Lung (tissue), 12 donors: Measurements from ENCODE around the gene TDRD12. TPM values are rescaled to one million over a fixed set of nuclear protein-coding genes. Genes with fewer than 3 reads are reported as not detected.
"Not testable (repeated sequence)": the region's sequence is repeated elsewhere in the genome, so short reads cannot be mapped to it uniquely, and the experiment has no call there.

Source experiments
- ATAC-seq: fragments of 200-7000 bp; cut with Tn5 transposase; one replicate; pipeline ENCODE4 v1.9.1; 2020; ENCODE audit warnings: moderate number of reproducible peaks; ENCODE audit not compliant: insufficient read depth, low FRiP score
- DNase-seq, 3 donors: peaks; one replicate each; pipeline ENCODE4 v3.0.0-alpha.2; 2013 to 2017
- H3K27ac ChIP-seq, 2 donors: one replicate each; pipeline ENCODE4 v1.5.1; 2013; ENCODE audit warnings: mild to moderate bottlenecking in 2 of 2, moderate library complexity in 2 of 2, control low read depth in 1 of 2, inconsistent platforms in 1 of 2, low read depth in 1 of 2, low read length in 1 of 2
- H3K27me3 ChIP-seq, 3 donors: one replicate each; pipeline ENCODE4 v1.5.1; 2013; ENCODE audit warnings: low read length in 2 of 3; ENCODE audit not compliant: control insufficient read depth in 3 of 3, insufficient read depth in 3 of 3
- H3K36me3 ChIP-seq, 4 donors: one replicate each; pipeline ENCODE4 v1.5.1; 2013; ENCODE audit warnings: low read length in 4 of 4, mild to moderate bottlenecking in 1 of 4, moderate library complexity in 1 of 4; ENCODE audit not compliant: control insufficient read depth in 4 of 4, insufficient read depth in 4 of 4
- H3K4me1 ChIP-seq, 5 donors: one replicate each; pipeline ENCODE4 v1.5.1; 2013; ENCODE audit warnings: low read length in 5 of 5, mild to moderate bottlenecking in 2 of 5, moderate library complexity in 1 of 5; ENCODE audit not compliant: control insufficient read depth in 5 of 5, insufficient read depth in 5 of 5
- H3K4me3 ChIP-seq: one replicate; pipeline ENCODE4 v1.5.1; 2013; ENCODE audit warnings: mild to moderate bottlenecking, control low read depth, moderate library complexity
- H3K9ac ChIP-seq, 2 donors: one replicate each; pipeline ENCODE4 v1.5.1; 2013; ENCODE audit warnings: low read length in 2 of 2, control low read depth in 1 of 2; ENCODE audit not compliant: insufficient read depth in 1 of 2
- H3K9me3 ChIP-seq, 4 donors: one replicate each; pipeline ENCODE4 v1.5.1; 2013; ENCODE audit warnings: low read length in 3 of 4, mild to moderate bottlenecking in 1 of 4, moderate library complexity in 1 of 4; ENCODE audit not compliant: control insufficient read depth in 4 of 4, insufficient read depth in 3 of 4
- WGBS, 2 donors: extraction: QIAGEN DNeasy Blood & Tissue Kit; methylation state at CpG; one replicate each; pipeline ENCODE4 v1.1.7; 2013; 5-methylcytosine and 5-hydroxymethylcytosine counted together
- polyA plus RNA-seq, 2 donors: library from polyadenylated mRNA; stranded (reverse); fragments of 200-250 nt; gene quantifications; one replicate each; pipeline ENCODE4 v1.2.1, GENCODE V29; 2013
- total RNA-seq, 2 donors: library from RNA; depleted of rRNA in 1 of 2; stranded (reverse); fragments of >200 nt in 1 of 2; gene quantifications; one replicate each; pipeline ENCODE4 v1.2.1, GENCODE V29; 2014 to 2021
- TF ChIP-seq, protein P1 (sequence below): IDR thresholded peaks from 2 replicates; pipeline ENCODE4 v1.5.1; 2012; ENCODE audit warnings: mild to moderate bottlenecking; ENCODE audit errors: control extremely low read depth, extremely low read depth
- donor health status: control.
- donor health status: control.
- donor health status: Bipolar disorder and iron deficiency.
- donor health status: healthy.
- donor health status: DM: yes; HTN: yes; CAD: no.

The TDRD12 gene
- total and polyA plus RNA-seq, 4 donors = 0.08 to 0.14 (median 0.10) TPM

DNA sequence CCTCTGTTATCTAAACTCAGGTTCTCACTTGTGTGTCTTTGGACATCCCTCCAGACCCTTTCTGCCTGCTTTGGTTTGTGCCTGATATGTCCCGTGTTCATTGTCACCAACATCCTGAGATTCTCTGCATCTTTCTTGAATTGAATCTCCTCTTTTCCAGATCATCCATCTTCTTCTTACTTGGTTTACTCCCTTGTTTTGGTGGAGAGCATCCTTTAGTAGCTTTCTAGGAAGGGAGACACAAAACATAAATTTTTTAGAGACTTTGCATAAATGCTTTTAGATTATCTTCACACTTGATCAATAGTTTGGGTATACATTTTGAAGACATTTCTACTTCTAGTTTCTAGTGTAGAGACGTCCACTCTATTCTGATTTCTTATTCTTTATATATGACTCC, 61.7 kb downstream of the TDRD12 start:
- H3K4me1 ChIP-seq = no peaks in the 10 kb centered on the region
- H3K9me3 ChIP-seq = peaks cover 0 to 3% (median 1%) of the 10 kb centered on the region in 4 donors
- no peak overlapping the region for H3K9ac ChIP-seq
- no peaks in the 10 kb centered on the region for H3K27me3 ChIP-seq
- DNase-seq (no peak), ATAC-seq (no peak)
- H3K27ac ChIP-seq = no peak overlapping the region
- TF ChIP-seq, protein P1, sequence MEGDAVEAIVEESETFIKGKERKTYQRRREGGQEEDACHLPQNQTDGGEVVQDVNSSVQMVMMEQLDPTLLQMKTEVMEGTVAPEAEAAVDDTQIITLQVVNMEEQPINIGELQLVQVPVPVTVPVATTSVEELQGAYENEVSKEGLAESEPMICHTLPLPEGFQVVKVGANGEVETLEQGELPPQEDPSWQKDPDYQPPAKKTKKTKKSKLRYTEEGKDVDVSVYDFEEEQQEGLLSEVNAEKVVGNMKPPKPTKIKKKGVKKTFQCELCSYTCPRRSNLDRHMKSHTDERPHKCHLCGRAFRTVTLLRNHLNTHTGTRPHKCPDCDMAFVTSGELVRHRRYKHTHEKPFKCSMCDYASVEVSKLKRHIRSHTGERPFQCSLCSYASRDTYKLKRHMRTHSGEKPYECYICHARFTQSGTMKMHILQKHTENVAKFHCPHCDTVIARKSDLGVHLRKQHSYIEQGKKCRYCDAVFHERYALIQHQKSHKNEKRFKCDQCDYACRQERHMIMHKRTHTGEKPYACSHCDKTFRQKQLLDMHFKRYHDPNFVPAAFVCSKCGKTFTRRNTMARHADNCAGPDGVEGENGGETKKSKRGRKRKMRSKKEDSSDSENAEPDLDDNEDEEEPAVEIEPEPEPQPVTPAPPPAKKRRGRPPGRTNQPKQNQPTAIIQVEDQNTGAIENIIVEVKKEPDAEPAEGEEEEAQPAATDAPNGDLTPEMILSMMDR = no peak
- H3K4me3 ChIP-seq = no peak overlapping the region
- H3K36me3 ChIP-seq = no peaks in the 10 kb centered on the region
- WGBS, 2 donors = 93 to 95% methylated on average over 2 of the region's 2 CpGs

DNA sequence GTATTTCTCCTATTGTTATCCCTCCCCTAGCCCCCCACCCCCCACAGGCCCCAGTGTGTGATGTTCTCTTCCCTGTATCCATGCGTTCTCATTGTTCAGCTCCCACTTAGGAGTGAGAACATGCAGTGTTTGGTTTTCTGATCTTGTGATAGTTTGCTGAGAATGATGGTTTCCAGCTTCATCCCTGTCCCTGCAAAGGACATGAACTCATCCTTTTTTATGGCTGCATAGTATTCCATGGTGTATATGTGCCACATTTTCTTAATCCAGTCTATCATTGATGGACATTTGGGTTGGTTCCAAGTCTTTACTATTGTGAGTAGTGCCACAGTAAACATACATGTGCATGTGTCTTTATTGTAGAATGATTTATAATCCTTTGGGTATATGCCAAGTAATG, 62.5 kb downstream of the TDRD12 start:
- H3K4me3 ChIP-seq, ATAC-seq, H3K9me3 ChIP-seq, H3K27ac ChIP-seq, H3K9ac ChIP-seq, DNase-seq, H3K36me3 ChIP-seq, H3K4me1 ChIP-seq, H3K27me3 ChIP-seq: not testable (repeated sequence)
- whole genome bisulfite sequencing, 2 donors = 95 to 100% methylated on average over 1 of the region's 1 CpG

DNA sequence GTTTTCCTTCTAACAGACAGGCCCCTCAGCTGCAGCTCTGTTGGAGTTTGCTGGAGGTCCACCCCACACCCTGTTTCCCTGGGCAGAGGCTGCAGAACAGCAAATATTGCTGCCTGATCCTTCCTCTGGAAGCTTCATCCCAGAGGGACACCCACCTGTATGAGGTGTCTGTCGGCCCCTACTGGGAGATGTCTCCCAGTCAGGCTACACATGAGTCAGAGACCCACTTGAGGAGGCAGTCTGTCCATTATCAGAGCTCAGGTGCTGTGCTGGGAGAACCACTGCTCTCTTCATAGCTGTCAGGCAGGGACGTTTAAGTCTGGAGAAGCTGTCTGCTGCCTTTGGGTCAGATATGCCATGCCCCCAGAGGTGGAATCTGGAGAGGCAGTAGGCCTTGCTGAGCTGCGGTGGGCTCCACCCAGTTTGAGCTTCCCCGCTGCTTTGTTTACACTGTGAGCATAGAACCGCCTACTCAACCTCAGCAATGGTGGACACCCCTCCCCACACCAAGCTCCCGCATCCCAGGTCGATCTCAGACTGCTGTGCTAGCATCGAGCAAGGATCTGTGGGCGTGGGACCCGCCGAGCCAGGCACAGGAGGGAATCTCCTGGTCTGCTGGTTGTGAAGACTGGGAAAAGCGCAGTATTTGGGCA, 67.7 kb downstream of the TDRD12 start:
- 59 to 64% methylated on average over 12 of the region's 12 CpGs for WGBS, 2 donors
- not testable (repeated sequence) for DNase-seq, ATAC-seq, H3K36me3 ChIP-seq, H3K9ac ChIP-seq, H3K27ac ChIP-seq, H3K27me3 ChIP-seq, H3K4me3 ChIP-seq, H3K9me3 ChIP-seq, H3K4me1 ChIP-seq

DNA sequence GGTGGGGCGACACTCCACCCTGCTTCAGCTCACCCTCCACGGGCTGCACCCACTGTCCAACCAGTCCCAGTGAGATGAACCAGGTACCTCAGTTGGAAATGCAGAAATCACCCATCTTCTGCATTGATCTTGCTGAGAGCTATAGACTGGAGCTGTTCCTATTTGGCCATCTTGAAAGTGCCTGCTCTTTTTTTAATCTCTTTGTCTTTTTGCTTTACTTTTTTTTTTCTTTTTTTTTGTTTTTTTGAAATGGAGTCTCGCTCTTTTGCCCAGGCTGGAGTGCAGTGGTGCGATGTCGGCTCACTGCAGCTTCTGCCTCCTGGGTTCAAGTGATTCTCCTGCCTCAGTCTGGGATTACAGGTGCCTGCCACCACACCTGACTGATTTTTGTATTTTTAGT, 68.3 kb downstream of the TDRD12 start:
- DNase-seq = not testable (repeated sequence)
- 93 to 95% methylated on average over 5 of the region's 5 CpGs for WGBS, 2 donors

DNA sequence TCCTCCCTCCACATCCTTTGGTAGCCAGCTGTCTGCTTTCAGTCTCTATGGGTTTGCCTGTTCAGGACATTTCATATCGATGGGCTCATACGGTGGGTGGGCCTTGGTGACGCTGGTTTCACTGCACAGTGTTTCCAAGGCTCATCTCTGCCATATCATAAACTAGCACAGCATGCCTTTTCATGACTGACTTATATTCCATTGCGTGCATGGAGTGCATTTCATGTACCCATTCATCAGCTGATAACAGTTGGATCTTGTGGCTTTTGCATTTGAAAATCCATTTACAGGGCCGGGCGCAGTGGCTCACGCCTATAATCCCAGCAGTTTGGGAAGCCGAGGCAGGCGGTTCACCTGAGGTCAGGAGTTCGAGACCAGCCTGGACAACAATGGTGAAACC, 69.9 kb downstream of the TDRD12 start:
- no peak for ATAC-seq
- Histone ChIP-seq H3K4me1 (no peaks in the 10 kb centered on the region), H3K9me3 (no peaks in the 10 kb centered on the region), H3K27me3 (no peaks in the 10 kb centered on the region), H3K4me3 (no peak overlapping the region), H3K9ac (no peak overlapping the region), H3K36me3 (no peaks in the 10 kb centered on the region), H3K27ac (no peak overlapping the region)
- TF ChIP-seq, protein P1 = no peak
- 95 to 99% methylated on average over 10 of the region's 10 CpGs for WGBS, 2 donors
- no peak for DNase-seq

More for the DNA sequence above, 68.3 kb downstream of the TDRD12 start:
- not testable (repeated sequence) for H3K36me3 ChIP-seq, H3K4me3 ChIP-seq, H3K4me1 ChIP-seq, ATAC-seq, H3K9ac ChIP-seq, H3K9me3 ChIP-seq, H3K27ac ChIP-seq, H3K27me3 ChIP-seq
